Measurements from ENCODE around the gene VSTM4.

GRCh38 chr10:49009199-49009979 is 105.9 kb downstream of the VSTM4 start:
- no peak for TF ChIP-seq REST (IDR thresholded peaks at IDR 0.05; ENCODE audit: low read depth)
- TF ChIP-seq RAD21 (IDR thresholded peaks at IDR 0.05; ENCODE audit: low read depth) = no peak
- no peak for TF ChIP-seq CREB1 (IDR thresholded peaks at IDR 0.05; ENCODE audit: low read depth)
- TF ChIP-seq TCF12 (IDR thresholded peaks at IDR 0.05; ENCODE audit: low read depth) = no peak
- TF ChIP-seq FOXM1 (IDR thresholded peaks at IDR 0.05; ENCODE audit: borderline replicate concordance, low read depth) = no peak
- TF ChIP-seq MAX (IDR thresholded peaks at IDR 0.05) = no peak
- no peak for TF ChIP-seq ZBTB7A (IDR thresholded peaks at IDR 0.05; ENCODE audit: low read depth)
- no peak for TF ChIP-seq TAF1 (IDR thresholded peaks at IDR 0.05; ENCODE audit: low read depth)
- no peak for TF ChIP-seq TEAD4 (IDR thresholded peaks at IDR 0.05)
- no peak for TF ChIP-seq EP300 (IDR thresholded peaks at IDR 0.05; ENCODE audit: borderline replicate concordance)
- no peak for TF ChIP-seq CEBPB (IDR thresholded peaks at IDR 0.05)
- no peak for TF ChIP-seq USF1 (IDR thresholded peaks at IDR 0.05)

All from Ishikawa (cell line).